NCI-H2227 (cell line): ENCODE results near the gene PRKG1.
"Not testable (repeated sequence)": the region's sequence is repeated elsewhere in the genome, so short reads cannot be mapped to it uniquely, and the experiment has no call there.

Experiments used
- DNase-seq: peaks from one replicate; lab custom pipeline; 2025; ENCODE audit not compliant: unreplicated experiment; lab: John Stamatoyannopoulos, UW

The PRKG1 gene

GRCh38 chr10:51377070-51377931 is 303.0 kb downstream of the PRKG1 start:
- no peak for DNase-seq

- DNase-seq: no peak
These were observed 303.8 kb downstream of the PRKG1 start for GRCh38 chr10:51377932-51378599.

- DNase-seq: no peak
These were observed 307.9 kb downstream of the PRKG1 start for GRCh38 chr10:51382181-51382580.

- DNase-seq: no peak
These were observed 310.7 kb downstream of the PRKG1 start for GRCh38 chr10:51384971-51385370.

- no peak for DNase-seq
These were observed 312.1 kb downstream of the PRKG1 start for GRCh38 chr10:51386248-51386885.

GRCh38 chr10:51389415-51390321 is 315.4 kb downstream of the PRKG1 start:
- peak; percentile 4 for DNase-seq

GRCh38 chr10:51393006-51393405 is 318.7 kb downstream of the PRKG1 start:
- not testable (repeated sequence) for DNase-seq

- DNase-seq: no peak
These were observed 319.8 kb downstream of the PRKG1 start for GRCh38 chr10:51394039-51394438.

- DNase-seq: no peak
These were observed 323.0 kb downstream of the PRKG1 start for GRCh38 chr10:51397244-51397643.

GRCh38 chr10:51397695-51398094 is 323.4 kb downstream of the PRKG1 start:
- DNase-seq: no peak

GRCh38 chr10:51399840-51400239 is 325.6 kb downstream of the PRKG1 start:
- DNase-seq: no peak

GRCh38 chr10:51400392-51401096 is 326.3 kb downstream of the PRKG1 start:
- no peak for DNase-seq

GRCh38 chr10:51403521-51403920 is 329.2 kb downstream of the PRKG1 start:
- no peak for DNase-seq

- no peak for DNase-seq
These were observed 331.5 kb downstream of the PRKG1 start for GRCh38 chr10:51405580-51406351.

GRCh38 chr10:51406581-51406980 is 332.3 kb downstream of the PRKG1 start:
- no peak for DNase-seq

- no peak for DNase-seq
These were observed 342.2 kb downstream of the PRKG1 start for GRCh38 chr10:51416494-51416893.

GRCh38 chr10:51419196-51420093 is 345.2 kb downstream of the PRKG1 start:
- no peak for DNase-seq

- no peak for DNase-seq
These were observed 347.6 kb downstream of the PRKG1 start for GRCh38 chr10:51421853-51422252.
